IPS DF 4.7 (cell line): Measurements from ENCODE around the gene DHX16.

Experiments used
- DNase-seq: peaks from one replicate; pipeline ENCODE4 v3.0.0-alpha.2; 2013; ENCODE audit warnings: low spot score; ENCODE audit errors: extremely low read depth

DHX16 gene

GRCh38 chr6:30610065-30610464, 62.7 kb downstream of the DHX16 start:
- DNase-seq = no peak

- no peak for DNase-seq
Observed at GRCh38 chr6:30603961-30604360, 68.8 kb downstream of the DHX16 start.
